Mononuclear cell (primary cell): Measurements from ENCODE around the gene PEX11G. TPM values are rescaled to one million over a fixed set of nuclear protein-coding genes. Genes with fewer than 3 reads are reported as not detected.
"Not testable (repeated sequence)": the region's sequence is repeated elsewhere in the genome, so short reads cannot be mapped to it uniquely, and the experiment has no call there.

Experiments used
- H3K27me3 ChIP-seq: 2 replicates; pipeline ENCODE4 v1.6.0; 2011; ENCODE audit warnings: low read length, control low read depth; ENCODE audit not compliant: insufficient read depth
- H3K4me1 ChIP-seq: 2 replicates; pipeline ENCODE4 v1.5.1; 2011; ENCODE audit warnings: mild to moderate bottlenecking, low read length, control low read depth; ENCODE audit not compliant: insufficient read depth
- H3K4me3 ChIP-seq: 2 replicates; pipeline ENCODE4 v1.5.1; 2011; ENCODE audit warnings: mild to moderate bottlenecking, low read length, moderate library complexity
- H3K9me3 ChIP-seq: 2 replicates; pipeline ENCODE4 v1.5.1; 2011; ENCODE audit warnings: low read depth, mild to moderate bottlenecking, control low read depth, low read length
- total RNA-seq: library from RNA; depleted of rRNA; stranded (reverse); fragments of >200 nt; gene quantifications from one replicate; pipeline ENCODE4 v1.2.3, GENCODE V29; 2012

Gene PEX11G
- total RNA-seq, 1 donor, result 0.21 TPM

DNA sequence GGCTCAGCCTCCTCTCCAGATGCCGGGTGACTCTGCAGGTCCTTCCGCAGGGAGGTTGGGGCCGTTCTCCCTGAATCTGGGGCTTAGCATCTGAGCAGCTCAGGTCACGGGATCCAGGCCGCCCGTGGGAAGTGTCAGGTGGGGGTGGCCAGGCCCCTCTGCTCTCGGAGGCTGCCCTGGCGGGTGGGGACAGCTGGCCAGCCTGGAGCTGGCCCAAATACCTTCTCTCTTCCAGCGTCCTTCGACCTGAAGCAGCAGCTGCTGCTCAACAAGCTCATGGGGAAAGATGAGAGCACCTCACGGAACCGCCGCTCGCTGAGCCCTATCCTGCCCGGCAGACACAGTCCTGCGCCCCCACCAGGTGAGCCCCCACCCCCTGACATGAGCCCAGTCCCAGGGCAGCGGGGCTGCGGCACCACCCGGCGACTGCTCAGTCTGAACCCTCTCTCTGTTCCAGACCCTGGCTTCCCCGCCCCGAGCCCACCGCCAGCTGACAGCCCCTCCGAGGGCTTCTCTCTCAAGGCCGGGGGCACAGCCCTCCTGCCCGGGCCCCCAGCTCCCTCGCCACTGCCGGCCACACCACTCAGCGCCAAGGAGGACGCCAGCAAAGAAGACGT is 19.1 kb downstream of the PEX11G start:
- Histone ChIP-seq H3K9me3 (no peaks in the 10 kb centered on the region), H3K27me3 (no peaks in the 10 kb centered on the region), H3K4me1 (peaks cover 19% of the 10 kb centered on the region), H3K4me3 (no peak overlapping the region)

GRCh38 chr19:7468840-7469239 is 20.0 kb downstream of the PEX11G start:
- Histone ChIP-seq H3K9me3 (no peaks in the 10 kb centered on the region), H3K4me3 (no peak overlapping the region)

GRCh38 chr19:7467009-7467989 is 21.5 kb downstream of the PEX11G start:
- Histone ChIP-seq H3K27me3 (no peaks in the 10 kb centered on the region), H3K4me3 (no peak overlapping the region), H3K4me1 (peaks cover 7% of the 10 kb centered on the region), H3K9me3 (no peaks in the 10 kb centered on the region)

More at GRCh38 chr19:7468840-7469239, 20.0 kb downstream of the PEX11G start:
- Histone ChIP-seq H3K4me1 (peaks cover 19% of the 10 kb centered on the region), H3K27me3 (no peaks in the 10 kb centered on the region)

- H3K4me3 ChIP-seq, result no peak overlapping the region
- no peaks in the 10 kb centered on the region for H3K4me1 ChIP-seq
- no peaks in the 10 kb centered on the region for H3K27me3 ChIP-seq
- H3K9me3 ChIP-seq, result no peaks in the 10 kb centered on the region
Observed at GRCh38 chr19:7463575-7463974, 25.3 kb downstream of the PEX11G start.

- Histone ChIP-seq H3K4me3 (no peak overlapping the region), H3K27me3 (no peaks in the 10 kb centered on the region), H3K4me1 (no peaks in the 10 kb centered on the region), H3K9me3 (no peaks in the 10 kb centered on the region)
Observed at GRCh38 chr19:7461841-7462629, 26.8 kb downstream of the PEX11G start.

DNA sequence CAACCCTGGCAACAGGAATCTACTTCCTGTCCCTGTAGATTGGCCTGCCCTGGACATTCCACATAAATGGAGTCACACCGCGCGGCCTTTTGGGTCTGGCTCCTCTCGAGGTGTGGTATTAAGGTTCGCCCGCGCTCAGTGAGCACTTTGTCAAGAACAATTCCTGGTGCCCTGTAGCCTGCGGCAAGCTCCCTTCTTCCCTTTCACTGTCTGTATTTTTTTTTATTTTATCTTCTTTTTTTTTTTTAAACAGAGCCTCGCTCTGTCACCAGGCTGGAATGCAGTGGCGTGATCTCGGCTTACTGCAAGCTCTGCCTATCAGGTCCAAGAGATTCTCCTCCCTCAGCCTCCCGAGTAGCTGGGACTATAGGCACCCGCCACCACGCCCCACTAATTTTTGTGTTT is 28.3 kb downstream of the PEX11G start:
- Histone ChIP-seq H3K9me3 (no peaks in the 10 kb centered on the region), H3K27me3 (no peaks in the 10 kb centered on the region), H3K4me3 (no peak overlapping the region), H3K4me1 (no peaks in the 10 kb centered on the region)

- Histone ChIP-seq H3K4me3 (no peak overlapping the region), H3K27me3 (no peaks in the 10 kb centered on the region), H3K4me1 (no peaks in the 10 kb centered on the region), H3K9me3 (no peaks in the 10 kb centered on the region)
Observed at GRCh38 chr19:7459773-7460172, 29.1 kb downstream of the PEX11G start.

DNA sequence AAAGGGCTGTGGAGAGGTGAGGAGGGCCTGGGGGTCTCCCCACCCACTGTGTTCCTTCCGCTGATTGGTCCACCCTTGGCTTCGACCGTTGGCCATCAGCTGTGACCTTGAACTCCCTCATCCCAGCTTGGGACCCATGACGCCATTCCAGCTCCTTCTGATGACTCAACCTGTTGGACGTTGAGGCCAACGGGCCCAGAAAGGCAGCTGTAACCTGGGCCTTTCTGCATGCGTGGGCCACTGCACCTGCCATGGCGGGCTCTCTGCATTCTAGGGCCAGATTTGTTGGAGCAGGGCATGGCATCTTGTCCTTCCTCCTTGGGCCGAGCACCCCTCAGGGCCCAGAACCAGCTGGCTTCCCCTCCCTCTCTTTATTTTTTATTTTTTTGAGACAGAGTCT is 30.2 kb downstream of the PEX11G start:
- no peaks in the 10 kb centered on the region for H3K4me1 ChIP-seq
- H3K27me3 ChIP-seq, result no peaks in the 10 kb centered on the region
- no peak overlapping the region for H3K4me3 ChIP-seq
- H3K9me3 ChIP-seq, result no peaks in the 10 kb centered on the region

DNA sequence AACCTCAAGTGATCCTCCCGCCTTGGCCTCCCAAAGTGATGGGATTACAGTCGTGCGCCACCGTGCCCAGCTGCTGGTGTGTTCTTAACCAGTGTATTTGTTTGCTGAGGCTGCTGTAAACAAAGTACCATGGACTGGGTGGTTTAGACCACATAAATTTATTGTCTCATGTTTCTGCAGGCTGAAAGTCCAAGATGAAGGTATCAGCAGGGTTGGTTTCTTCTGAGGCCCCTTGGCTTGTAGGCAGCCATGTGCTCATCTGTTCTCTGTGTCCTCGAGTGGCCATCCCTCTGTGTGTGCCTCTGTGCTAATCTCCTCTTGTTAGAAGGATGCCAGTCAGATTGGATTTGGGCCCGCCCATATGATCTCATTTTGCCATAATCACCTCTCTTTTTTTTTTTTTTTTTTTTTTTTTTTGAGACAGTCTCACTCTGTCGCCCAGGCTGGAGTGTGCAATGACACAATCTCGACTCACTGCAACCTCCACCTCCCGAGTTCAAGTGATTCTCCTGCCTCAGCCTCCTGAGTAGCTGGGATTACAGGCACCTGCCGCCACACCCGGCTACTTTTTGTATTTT is 31.8 kb downstream of the PEX11G start:
- Histone ChIP-seq H3K4me1 (no peaks in the 10 kb centered on the region), H3K4me3 (no peak overlapping the region), H3K27me3 (no peaks in the 10 kb centered on the region), H3K9me3 (no peaks in the 10 kb centered on the region)

- Histone ChIP-seq H3K4me1 (no peaks in the 10 kb centered on the region), H3K4me3 (no peak overlapping the region), H3K9me3 (peaks cover 2% of the 10 kb centered on the region), H3K27me3 (no peaks in the 10 kb centered on the region)
Observed at GRCh38 chr19:7455600-7456296, 33.1 kb downstream of the PEX11G start.

- Histone ChIP-seq H3K4me1 (no peaks in the 10 kb centered on the region), H3K27me3 (no peaks in the 10 kb centered on the region), H3K4me3 (no peak overlapping the region), H3K9me3 (peaks cover 8% of the 10 kb centered on the region)
Observed at GRCh38 chr19:7454998-7455397, 33.8 kb downstream of the PEX11G start.

GRCh38 chr19:7450243-7451223 is 38.3 kb downstream of the PEX11G start:
- Histone ChIP-seq H3K27me3 (no peaks in the 10 kb centered on the region), H3K4me1 (no peaks in the 10 kb centered on the region), H3K9me3 (peaks cover 8% of the 10 kb centered on the region), H3K4me3 (no peak overlapping the region)

DNA sequence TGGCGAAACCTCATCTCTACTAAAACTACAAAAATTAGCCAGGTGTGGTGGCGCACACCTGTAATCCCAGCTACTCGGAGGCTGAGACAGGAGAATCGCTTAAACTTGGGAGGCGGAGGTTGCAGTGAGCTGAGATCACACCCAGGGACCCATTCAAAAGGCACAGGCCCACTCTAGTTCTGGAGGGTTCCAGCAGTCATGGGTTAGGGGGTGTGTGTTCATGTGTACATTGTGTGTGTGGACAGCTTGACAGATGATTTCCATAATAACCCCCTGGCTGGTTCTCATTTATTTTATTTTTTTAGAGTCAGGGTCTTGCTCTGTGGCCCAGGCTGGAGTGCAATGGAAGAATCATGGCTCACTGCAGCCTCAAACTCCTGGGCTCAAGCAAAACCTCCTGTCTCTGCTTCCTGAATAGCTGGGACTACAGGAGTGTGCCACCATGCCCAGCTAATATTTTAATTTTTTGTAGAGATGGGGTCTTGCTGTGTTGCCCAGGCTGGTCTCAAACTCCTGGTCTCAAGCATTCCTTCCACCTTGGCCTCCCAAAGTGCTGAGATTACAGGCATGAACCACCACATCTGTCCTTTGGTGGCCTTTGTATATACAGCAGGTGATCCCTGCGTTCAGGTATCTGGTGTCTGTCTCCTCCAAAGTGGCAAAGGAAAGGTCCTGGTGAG is 39.3 kb downstream of the PEX11G start:
- H3K27me3 ChIP-seq, H3K4me1 ChIP-seq, H3K9me3 ChIP-seq, H3K4me3 ChIP-seq: not testable (repeated sequence)
